ENCODE data around the gene CPT1B.

Gene CPT1B

DNA sequence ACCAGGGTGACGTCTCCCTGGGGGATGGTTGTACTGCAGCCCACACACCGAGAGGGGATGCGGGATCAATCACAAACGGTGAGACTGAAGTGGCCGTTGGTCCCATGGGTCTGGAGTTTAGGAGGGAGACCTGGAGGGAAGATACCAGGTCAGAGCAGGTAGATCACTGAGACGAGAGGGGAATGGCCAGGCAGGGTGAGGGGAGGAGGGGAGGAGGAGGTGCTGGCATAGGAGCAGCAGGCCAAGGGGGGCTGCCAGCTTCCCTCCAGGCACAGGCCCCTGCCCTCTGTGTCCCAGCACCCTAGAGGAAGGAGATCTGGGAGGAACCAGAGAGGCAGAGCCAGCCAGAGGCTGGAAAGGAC, 29.4 kb upstream of the CPT1B start:
- H3K4me2 ChIP-seq (ENCODE audit: low read length) = no peak overlapping the region
- no peaks in the 10 kb centered on the region for H3K36me3 ChIP-seq (ENCODE audit: insufficient read depth, low read length)
- H3K27me3 ChIP-seq (ENCODE audit: control insufficient read depth, insufficient read depth, low read length) = peaks cover 69% of the 10 kb centered on the region
- H3K9ac ChIP-seq (ENCODE audit: low read depth, low read length) = no peak overlapping the region
- no peak overlapping the region for H3K4me3 ChIP-seq (ENCODE audit: low read length)
- no peaks in the 10 kb centered on the region for H3K9me3 ChIP-seq (replicated peaks; ENCODE audit: low read length)
- H3K4me1 ChIP-seq (ENCODE audit: control insufficient read depth, insufficient read depth, low read length) = no peaks in the 10 kb centered on the region

DNA sequence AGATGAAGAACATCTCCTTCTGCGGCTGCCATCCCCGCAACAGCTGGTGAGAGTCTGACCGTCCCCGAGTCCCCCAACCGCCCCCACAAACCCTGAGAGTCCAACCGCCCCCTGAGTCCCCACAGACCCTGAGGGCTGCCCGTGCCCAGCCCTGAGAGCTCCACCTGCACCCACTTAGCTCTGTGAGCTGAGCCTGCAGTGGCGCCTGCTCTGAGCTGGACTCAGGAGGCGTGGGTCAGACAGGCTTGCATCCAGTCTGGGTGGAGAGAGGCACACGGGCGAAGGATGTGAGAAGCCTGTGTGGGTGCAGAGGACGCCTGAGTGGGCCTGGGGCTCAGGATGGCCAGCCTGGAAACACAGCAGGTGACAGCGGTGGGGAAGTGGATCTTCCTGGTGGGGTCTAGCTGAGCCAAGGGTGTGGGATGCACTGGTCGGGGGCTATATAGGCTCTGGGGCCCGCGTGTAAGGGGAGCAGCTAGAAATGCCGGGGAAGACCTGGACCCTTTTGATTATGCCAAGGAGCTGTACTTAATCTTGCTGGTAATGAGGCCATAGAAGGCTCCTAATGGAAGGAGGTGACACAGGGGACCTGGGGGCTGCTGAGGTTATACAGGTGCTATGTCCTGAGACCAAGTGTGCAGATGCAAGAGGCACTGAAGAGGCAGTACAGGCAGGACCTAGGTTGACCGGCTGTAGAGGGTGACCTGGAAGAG, 28.9 kb upstream of the CPT1B start:
- Histone ChIP-seq H3K4me3 (ENCODE audit: low read length) (no peak overlapping the region), H3K9me3 (replicated peaks; ENCODE audit: low read length) (no peaks in the 10 kb centered on the region), H3K4me2 (ENCODE audit: low read length) (no peak overlapping the region), H3K27me3 (ENCODE audit: control insufficient read depth, insufficient read depth, low read length) (peaks cover 71% of the 10 kb centered on the region), H3K36me3 (ENCODE audit: insufficient read depth, low read length) (no peaks in the 10 kb centered on the region), H3K4me1 (ENCODE audit: control insufficient read depth, insufficient read depth, low read length) (no peaks in the 10 kb centered on the region), H3K9ac (ENCODE audit: low read depth, low read length) (no peak overlapping the region)

DNA sequence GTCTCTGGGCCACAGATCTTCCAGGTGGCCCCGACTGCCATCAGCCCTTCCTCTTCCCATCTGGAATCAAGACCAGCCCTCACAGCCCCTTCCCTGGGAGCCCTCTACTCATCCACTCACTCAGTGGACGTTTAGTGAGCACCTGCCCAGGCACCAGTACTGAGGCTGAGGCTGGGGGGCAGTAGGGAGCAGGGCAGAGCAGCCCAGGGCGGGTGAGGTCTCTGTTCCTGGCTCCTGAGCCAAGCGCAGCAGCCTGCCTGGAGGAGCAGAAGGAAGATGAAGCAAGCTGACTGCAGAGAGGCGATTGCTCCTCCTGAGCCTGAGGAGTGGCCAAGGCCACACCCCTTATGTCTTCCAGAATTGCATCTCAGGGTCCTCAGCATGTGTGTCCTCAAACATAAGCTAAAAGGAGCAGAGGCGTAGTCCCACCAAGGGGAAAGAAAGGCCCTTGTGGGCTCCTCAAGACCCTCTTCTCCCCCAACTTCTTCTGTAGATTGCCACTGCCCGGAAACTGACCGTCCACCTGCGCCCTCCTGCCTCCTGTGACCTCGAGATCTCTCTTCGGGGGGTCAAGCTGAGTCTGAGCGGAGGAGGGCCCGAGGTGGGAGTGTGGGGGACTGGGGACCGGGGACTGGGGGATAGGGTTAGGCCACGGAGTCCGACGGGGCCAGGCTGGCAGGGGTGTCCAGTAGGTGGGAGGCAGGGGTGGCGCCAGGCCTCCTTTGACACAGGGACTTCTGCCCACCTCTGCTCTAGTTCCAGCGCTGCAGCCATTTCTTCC, 28.1 kb upstream of the CPT1B start:
- H3K9ac ChIP-seq (ENCODE audit: low read depth, low read length) = no peak overlapping the region
- no peaks in the 10 kb centered on the region for H3K9me3 ChIP-seq (replicated peaks; ENCODE audit: low read length)
- H3K4me1 ChIP-seq (ENCODE audit: control insufficient read depth, insufficient read depth, low read length) = no peaks in the 10 kb centered on the region
- H3K27me3 ChIP-seq (ENCODE audit: control insufficient read depth, insufficient read depth, low read length) = peaks cover 77% of the 10 kb centered on the region
- H3K4me2 ChIP-seq (ENCODE audit: low read length) = no peak overlapping the region
- no peaks in the 10 kb centered on the region for H3K36me3 ChIP-seq (ENCODE audit: insufficient read depth, low read length)
- no peak overlapping the region for H3K4me3 ChIP-seq (ENCODE audit: low read length)

DNA sequence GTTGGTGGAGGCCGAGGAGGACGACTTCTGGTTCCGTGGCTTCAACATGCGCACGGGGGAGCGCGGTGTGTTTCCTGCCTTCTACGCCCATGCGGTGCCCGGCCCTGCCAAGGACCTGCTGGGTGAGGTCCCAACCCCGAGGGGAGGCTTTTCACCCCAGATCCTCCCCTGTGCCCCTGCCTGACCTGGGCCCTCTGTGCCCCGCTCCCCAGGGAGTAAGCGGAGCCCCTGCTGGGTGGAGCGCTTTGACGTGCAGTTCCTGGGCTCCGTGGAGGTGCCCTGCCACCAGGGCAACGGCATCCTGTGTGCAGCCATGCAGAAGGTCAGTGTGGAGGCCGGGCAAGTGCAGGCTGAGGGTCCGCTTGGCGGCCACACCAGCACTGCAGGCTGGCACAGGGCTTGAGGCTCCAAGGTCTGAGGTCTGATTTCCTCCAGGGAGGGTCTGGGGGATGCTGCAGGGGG, 27.4 kb upstream of the CPT1B start:
- Histone ChIP-seq H3K9me3 (replicated peaks; ENCODE audit: low read length) (no peaks in the 10 kb centered on the region), H3K4me2 (ENCODE audit: low read length) (no peak overlapping the region), H3K27me3 (ENCODE audit: control insufficient read depth, insufficient read depth, low read length) (peaks cover 78% of the 10 kb centered on the region), H3K9ac (ENCODE audit: low read depth, low read length) (no peak overlapping the region), H3K4me1 (ENCODE audit: control insufficient read depth, insufficient read depth, low read length) (no peaks in the 10 kb centered on the region), H3K4me3 (ENCODE audit: low read length) (no peak overlapping the region), H3K36me3 (ENCODE audit: insufficient read depth, low read length) (no peaks in the 10 kb centered on the region)

DNA sequence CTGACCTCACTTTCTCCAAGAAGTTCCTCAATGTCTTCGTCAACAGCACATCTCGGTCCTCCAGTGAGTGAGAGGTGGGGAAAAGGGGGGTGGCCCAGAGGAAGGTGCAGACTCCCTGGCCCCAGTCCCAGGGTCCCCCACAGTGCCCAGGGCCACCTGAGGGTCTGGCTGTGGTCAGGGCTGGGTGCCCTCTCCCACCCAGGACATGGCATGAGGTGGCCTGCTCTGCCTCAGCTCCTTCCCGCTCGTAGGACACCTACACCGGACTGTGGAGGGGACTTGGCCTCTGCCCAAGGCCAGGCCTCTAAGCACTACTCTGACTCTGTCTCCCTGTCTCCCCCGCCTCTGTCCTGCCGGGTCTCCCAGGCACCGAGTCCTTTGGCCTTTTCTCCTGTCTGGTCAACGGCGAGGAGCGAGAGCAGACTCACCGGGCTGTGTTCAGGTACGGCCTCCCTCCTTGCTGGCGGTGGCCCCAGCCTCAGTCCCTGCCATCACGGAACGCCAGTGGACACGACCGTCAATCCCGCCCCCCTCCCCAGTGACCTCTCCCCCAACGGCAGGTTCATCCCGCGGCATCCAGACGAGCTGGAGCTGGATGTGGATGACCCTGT, 26.9 kb upstream of the CPT1B start:
- peaks cover 72% of the 10 kb centered on the region for H3K27me3 ChIP-seq (ENCODE audit: control insufficient read depth, insufficient read depth, low read length)
- no peak overlapping the region for H3K4me3 ChIP-seq (ENCODE audit: low read length)
- no peak overlapping the region for H3K9ac ChIP-seq (ENCODE audit: low read depth, low read length)
- no peaks in the 10 kb centered on the region for H3K36me3 ChIP-seq (ENCODE audit: insufficient read depth, low read length)
- H3K4me2 ChIP-seq (ENCODE audit: low read length) = no peak overlapping the region
- H3K4me1 ChIP-seq (ENCODE audit: control insufficient read depth, insufficient read depth, low read length) = no peaks in the 10 kb centered on the region
- no peaks in the 10 kb centered on the region for H3K9me3 ChIP-seq (replicated peaks; ENCODE audit: low read length)

DNA sequence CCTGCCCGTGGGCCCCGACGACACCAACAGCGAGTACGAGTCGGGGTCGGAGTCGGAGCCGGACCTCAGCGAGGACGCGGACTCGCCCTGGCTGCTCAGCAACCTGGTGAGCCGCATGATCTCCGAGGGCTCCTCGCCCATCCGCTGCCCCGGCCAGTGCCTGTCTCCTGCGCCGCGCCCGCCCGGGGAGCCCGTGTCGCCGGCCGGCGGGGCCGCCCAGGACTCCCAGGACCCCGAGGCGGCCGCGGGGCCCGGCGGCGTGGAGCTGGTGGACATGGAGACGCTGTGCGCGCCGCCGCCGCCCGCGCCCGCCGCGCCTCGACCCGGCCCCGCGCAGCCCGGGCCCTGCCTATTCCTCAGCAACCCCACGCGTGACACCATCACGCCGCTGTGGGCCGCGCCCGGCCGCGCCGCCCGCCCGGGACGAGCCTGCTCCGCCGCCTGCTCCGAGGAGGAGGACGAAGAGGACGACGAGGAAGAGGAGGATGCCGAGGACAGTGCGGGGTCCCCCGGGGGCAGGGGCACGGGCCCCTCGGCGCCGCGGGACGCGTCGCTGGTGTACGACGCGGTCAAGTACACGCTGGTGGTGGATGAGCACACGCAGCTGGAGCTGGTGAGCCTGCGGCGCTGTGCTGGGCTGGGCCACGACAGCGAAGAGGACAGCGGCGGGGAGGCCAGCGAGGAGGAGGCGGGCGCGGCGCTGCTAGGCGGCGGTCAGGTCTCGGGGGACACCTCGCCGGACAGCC, 26.2 kb upstream of the CPT1B start:
- H3K36me3 ChIP-seq (ENCODE audit: insufficient read depth, low read length) = no peaks in the 10 kb centered on the region
- H3K9me3 ChIP-seq (replicated peaks; ENCODE audit: low read length) = no peaks in the 10 kb centered on the region
- no peak overlapping the region for H3K4me3 ChIP-seq (ENCODE audit: low read length)
- H3K27me3 ChIP-seq (ENCODE audit: control insufficient read depth, insufficient read depth, low read length) = peaks cover 69% of the 10 kb centered on the region
- H3K9ac ChIP-seq (ENCODE audit: low read depth, low read length) = no peak overlapping the region
- H3K4me2 ChIP-seq (ENCODE audit: low read length) = no peak overlapping the region
- H3K4me1 ChIP-seq (ENCODE audit: control insufficient read depth, insufficient read depth, low read length) = no peaks in the 10 kb centered on the region

DNA sequence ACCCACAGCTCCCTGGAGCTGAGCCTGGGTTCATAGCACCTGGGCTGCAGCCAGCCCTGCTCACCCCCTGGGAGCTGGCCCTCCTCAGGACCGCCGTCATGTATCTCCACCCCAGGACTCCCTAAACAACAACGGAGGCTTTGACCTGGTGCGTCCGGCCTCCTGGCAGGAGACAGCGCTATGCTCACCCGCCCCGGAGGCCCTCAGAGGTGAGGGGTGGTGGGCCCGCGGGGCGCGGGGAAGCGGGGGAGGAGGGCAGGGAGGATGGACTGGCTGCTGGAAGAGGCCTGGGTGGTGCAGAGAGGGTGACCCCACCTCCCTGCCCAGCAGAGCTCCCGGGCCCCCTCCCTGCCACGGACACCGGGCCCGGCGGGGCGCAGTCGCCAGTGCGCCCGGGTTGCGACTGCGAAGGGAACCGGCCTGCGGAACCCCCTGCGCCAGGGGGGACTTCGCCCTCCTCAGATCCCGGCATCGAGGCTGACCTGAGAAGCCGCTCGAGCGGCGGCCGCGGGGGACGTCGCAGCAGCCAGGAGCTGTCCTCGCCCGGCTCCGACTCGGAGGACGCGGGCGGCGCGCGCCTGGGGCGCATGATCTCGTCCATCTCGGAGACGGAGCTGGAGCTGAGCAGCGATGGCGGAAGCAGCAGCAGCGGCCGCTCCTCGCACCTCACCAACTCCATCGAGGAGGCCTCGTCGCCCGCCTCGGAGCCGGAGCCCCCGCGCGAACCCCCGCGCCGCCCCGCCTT, 25.5 kb upstream of the CPT1B start:
- Histone ChIP-seq H3K9me3 (replicated peaks; ENCODE audit: low read length) (no peaks in the 10 kb centered on the region), H3K36me3 (ENCODE audit: insufficient read depth, low read length) (no peaks in the 10 kb centered on the region), H3K27me3 (ENCODE audit: control insufficient read depth, insufficient read depth, low read length) (peaks cover 62% of the 10 kb centered on the region), H3K4me2 (ENCODE audit: low read length) (no peak overlapping the region), H3K9ac (ENCODE audit: low read depth, low read length) (no peak overlapping the region), H3K4me3 (ENCODE audit: low read length) (no peak overlapping the region), H3K4me1 (ENCODE audit: control insufficient read depth, insufficient read depth, low read length) (no peaks in the 10 kb centered on the region)

DNA sequence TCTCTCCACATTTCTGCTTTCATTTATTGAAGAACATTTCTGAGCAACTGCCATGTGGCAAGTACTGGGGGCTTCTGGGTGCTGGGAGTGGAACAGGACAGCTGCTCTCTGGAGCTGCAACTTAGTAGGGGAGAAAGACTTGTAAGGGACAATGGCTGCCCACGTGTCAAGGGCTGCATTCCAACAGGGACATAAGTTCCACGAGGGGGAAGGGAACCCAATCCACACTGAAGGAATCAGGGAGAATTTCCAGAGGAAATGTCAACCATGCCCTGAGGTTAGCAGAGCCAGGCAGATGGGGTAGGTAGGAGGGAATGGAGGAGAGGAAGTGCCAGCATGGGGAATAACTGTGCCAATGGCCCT, 24.1 kb upstream of the CPT1B start:
- Histone ChIP-seq H3K36me3 (ENCODE audit: insufficient read depth, low read length) (no peaks in the 10 kb centered on the region), H3K9me3 (replicated peaks; ENCODE audit: low read length) (no peaks in the 10 kb centered on the region), H3K4me3 (ENCODE audit: low read length) (no peak overlapping the region), H3K4me1 (ENCODE audit: control insufficient read depth, insufficient read depth, low read length) (no peaks in the 10 kb centered on the region), H3K4me2 (ENCODE audit: low read length) (no peak overlapping the region), H3K9ac (ENCODE audit: low read depth, low read length) (no peak overlapping the region), H3K27me3 (ENCODE audit: control insufficient read depth, insufficient read depth, low read length) (peaks cover 55% of the 10 kb centered on the region)

DNA sequence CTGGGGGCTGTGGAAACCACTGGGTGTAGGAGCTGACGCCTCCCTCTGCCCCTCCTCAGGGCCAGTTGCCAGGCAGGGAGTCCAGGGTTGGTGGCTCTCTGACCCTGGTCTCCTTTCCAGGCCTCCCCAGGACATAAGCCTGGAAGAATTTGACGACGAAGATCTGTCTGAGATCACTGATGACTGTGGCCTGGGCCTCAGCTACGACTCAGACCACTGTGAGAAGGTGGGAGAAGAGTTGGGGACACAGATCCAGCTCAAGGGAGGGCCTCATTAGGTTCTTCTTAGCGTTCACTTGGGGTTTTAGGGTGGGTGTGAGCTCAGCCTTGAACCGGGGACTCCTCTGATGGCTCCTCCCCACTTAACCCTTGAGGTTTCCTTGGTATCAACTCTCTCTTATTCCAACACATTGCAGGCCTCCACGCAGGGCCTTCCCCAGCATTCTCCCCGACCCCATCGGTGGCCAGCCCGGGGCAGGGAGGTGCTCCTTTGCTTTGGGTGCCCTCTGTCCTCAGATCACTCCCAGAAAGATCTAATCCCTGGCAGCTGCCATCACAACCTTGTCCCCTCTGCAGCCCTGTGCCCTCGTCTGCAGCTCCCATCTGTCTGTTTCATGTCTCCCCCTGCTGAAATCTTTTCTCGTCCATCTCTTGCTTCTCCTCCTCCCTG, 23.6 kb upstream of the CPT1B start:
- H3K27me3 ChIP-seq (ENCODE audit: control insufficient read depth, insufficient read depth, low read length) = peaks cover 50% of the 10 kb centered on the region

DNA sequence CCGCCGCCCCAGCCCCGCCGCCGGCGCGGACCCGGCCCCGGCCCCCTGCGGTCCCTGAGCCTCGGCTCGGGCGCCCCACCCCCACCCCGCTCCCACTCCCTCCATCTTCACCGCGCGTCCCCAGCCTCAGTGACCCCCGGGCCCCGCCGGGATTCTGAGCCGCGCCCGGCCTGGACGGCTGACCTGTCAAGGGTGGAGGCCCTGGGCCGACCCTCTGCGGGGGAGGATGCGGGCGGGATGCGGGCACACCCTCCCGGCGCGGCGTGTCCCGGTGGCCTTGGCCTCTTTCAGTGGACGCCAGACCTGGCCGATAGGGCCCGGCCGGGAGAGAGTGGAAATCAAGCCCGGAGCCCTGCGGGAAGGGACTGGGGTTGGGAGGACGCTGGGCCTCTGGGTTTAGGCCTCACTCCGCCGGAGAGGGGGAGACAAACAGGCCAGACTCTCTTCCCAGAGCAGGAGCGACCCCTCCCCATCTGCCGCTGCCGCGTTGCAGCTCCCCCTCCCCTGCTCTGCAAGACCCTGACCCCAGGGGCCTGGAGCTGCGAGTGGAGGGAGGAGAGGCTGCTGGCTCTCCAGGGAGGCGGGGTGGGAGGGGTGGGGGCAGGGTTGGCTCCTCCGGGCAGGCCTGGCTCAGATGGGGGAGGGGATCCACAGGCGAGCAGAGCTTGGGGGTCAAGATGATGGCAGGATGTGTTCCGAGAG, 22.9 kb upstream of the CPT1B start:
- Histone ChIP-seq H3K4me1 (ENCODE audit: control insufficient read depth, insufficient read depth, low read length) (no peaks in the 10 kb centered on the region), H3K4me3 (ENCODE audit: low read length) (no peak overlapping the region), H3K9ac (ENCODE audit: low read depth, low read length) (no peak overlapping the region), H3K27me3 (ENCODE audit: control insufficient read depth, insufficient read depth, low read length) (peaks cover 44% of the 10 kb centered on the region), H3K4me2 (ENCODE audit: low read length) (no peak overlapping the region), H3K36me3 (ENCODE audit: insufficient read depth, low read length) (no peaks in the 10 kb centered on the region), H3K9me3 (replicated peaks; ENCODE audit: low read length) (no peaks in the 10 kb centered on the region)

More for the DNA sequence above, 23.6 kb upstream of the CPT1B start:
- Histone ChIP-seq H3K36me3 (ENCODE audit: insufficient read depth, low read length) (no peaks in the 10 kb centered on the region), H3K4me2 (ENCODE audit: low read length) (no peak overlapping the region), H3K4me1 (ENCODE audit: control insufficient read depth, insufficient read depth, low read length) (no peaks in the 10 kb centered on the region), H3K9me3 (replicated peaks; ENCODE audit: low read length) (no peaks in the 10 kb centered on the region), H3K9ac (ENCODE audit: low read depth, low read length) (no peak overlapping the region), H3K4me3 (ENCODE audit: low read length) (no peak overlapping the region)
